ENCODE data around the gene KANSL3. TPM values are rescaled to one million over a fixed set of nuclear protein-coding genes. Genes with fewer than 3 reads are reported as not detected.
A peak's percentile ranks its signal among the peaks of the same experiment; 100 is the strongest.
"Not testable (repeated sequence)": the region's sequence is repeated elsewhere in the genome, so short reads cannot be mapped to it uniquely, and the experiment has no call there.

The KANSL3 gene
- total RNA-seq, 2 experiments from 2014 or later: 30.3 to 32.2 TPM

DNA sequence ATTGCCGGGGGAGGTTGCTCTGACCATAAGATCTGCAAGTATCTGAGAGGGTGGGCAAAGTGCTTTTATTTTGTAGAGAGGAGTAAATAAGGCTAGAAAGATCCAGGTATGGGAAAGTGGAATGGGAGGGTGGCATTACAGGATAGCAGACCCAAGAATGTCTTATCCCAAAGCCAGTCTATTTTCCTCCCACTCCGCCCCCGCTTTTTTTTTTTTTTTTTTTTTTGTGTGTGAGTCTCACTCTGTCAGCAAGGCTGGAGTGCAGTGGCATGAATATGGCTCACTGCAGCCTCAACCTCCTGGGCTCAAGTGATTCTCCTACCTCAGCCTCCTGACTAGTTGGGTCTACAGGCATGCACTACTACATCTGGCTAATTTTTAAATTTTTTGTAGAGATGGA lies 70.0 kb downstream of the KANSL3 start:
- Mint-ChIP-seq H3K27ac (no peak overlapping the region), H3K27me3 (no peaks in the 10 kb centered on the region), H3K9me3 (no peaks in the 10 kb centered on the region), H3K36me3 (no peaks in the 10 kb centered on the region), H3K4me3 (no peak overlapping the region), H3K4me1 (peaks cover 1% of the 10 kb centered on the region)
- no peak for DNase-seq

DNA sequence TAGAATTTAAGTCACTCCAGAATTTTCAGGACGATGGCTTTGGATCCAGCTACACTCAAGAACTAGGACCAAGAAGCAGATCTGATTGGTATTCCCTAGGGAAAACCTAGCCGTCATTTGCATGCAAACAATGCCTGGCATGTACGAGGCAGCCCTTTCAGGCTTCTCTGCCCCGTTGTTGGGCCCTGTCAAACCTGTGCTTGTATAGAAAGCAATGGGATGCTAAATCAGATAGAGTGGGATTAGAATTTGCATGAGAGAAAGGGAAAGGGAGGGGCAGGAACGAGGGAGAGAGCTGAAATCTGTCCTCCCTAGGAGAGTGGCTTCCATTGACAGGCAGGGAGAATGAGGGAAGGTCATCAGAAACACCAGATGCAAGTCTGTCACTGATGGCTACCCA lies 73.0 kb downstream of the KANSL3 start:
- no peak for DNase-seq
- peaks cover 3% of the 10 kb centered on the region for H3K4me1 Mint-ChIP-seq
- no peaks in the 10 kb centered on the region for H3K9me3 Mint-ChIP-seq
- H3K27ac Mint-ChIP-seq: no peak overlapping the region
- no peak overlapping the region for H3K4me3 Mint-ChIP-seq
- no peaks in the 10 kb centered on the region for H3K36me3 Mint-ChIP-seq
- no peaks in the 10 kb centered on the region for H3K27me3 Mint-ChIP-seq

DNA sequence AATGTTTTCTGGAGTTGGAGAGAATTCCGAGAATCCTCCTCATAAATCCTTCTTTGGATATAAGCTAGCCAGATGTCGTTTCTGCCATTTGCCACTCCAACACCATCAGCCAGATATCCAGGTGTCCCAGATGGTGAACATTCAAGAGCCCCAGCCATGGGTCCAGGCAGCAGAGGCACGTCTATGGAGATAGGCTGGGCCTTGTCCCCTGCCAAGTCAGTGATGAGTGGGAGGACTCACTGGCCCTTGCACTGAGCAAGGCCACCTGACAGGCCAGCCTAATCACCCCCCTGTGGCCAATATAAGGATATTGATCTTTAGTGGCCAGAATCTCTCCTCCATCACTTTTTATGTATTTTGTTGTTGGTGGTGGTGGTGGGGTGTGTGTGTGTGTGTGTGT lies 73.5 kb downstream of the KANSL3 start:
- no peaks in the 10 kb centered on the region for H3K27me3 Mint-ChIP-seq
- H3K4me1 Mint-ChIP-seq: peaks cover 3% of the 10 kb centered on the region
- no peak overlapping the region for H3K27ac Mint-ChIP-seq
- H3K36me3 Mint-ChIP-seq: no peaks in the 10 kb centered on the region
- no peak for DNase-seq
- no peak overlapping the region for H3K4me3 Mint-ChIP-seq
- H3K9me3 Mint-ChIP-seq: no peaks in the 10 kb centered on the region

DNA sequence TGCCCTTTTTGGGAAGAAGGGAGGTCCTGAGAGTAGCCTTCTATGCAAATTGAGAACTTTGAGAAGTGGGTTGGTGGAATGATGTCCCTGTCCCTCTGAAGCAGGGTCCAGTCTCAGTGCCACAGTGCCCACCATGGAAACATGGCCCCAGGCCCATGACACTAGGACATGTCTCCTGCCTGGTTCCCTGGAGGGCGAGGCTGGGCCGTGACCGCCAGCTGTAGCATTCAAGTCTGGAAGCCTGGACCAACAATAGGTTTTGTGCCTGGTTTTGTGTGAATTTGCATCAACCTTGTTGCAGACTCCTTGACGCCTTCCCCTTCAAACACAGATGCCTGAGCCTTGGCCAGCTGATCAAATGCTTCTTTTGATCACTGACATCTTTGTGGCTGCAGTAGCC lies 74.1 kb downstream of the KANSL3 start:
- DNase-seq: no peak
- H3K9me3 Mint-ChIP-seq: no peaks in the 10 kb centered on the region
- H3K36me3 Mint-ChIP-seq: no peaks in the 10 kb centered on the region
- no peak overlapping the region for H3K4me3 Mint-ChIP-seq
- no peaks in the 10 kb centered on the region for H3K27me3 Mint-ChIP-seq
- H3K4me1 Mint-ChIP-seq: peaks cover 3% of the 10 kb centered on the region
- no peak overlapping the region for H3K27ac Mint-ChIP-seq

DNA sequence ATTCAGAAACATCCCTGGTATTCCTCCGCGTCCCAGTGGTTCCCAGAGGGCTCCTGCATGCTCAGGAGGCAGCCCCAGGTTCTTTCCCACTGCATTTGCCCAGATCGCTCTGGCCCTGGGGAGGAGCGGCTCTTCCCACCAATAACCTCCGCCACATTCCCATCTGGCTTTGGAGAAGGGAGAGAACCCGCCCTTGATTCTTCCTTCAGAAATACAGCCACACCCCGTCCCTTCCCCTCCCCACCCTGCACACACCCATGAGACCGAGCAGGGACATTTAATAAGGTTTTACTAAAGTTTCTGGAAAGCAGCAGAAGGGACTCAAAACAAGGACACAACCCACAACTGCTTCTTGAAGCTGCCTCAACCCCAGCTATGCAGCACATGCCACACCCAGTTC lies 79.6 kb downstream of the KANSL3 start:
- no peak overlapping the region for H3K27ac Mint-ChIP-seq
- H3K4me3 Mint-ChIP-seq: no peak overlapping the region
- H3K9me3 Mint-ChIP-seq: no peaks in the 10 kb centered on the region
- H3K36me3 Mint-ChIP-seq: peaks cover 2% of the 10 kb centered on the region
- H3K4me1 Mint-ChIP-seq: peaks cover 19% of the 10 kb centered on the region
- H3K27me3 Mint-ChIP-seq: no peaks in the 10 kb centered on the region
- no peak for DNase-seq

DNA sequence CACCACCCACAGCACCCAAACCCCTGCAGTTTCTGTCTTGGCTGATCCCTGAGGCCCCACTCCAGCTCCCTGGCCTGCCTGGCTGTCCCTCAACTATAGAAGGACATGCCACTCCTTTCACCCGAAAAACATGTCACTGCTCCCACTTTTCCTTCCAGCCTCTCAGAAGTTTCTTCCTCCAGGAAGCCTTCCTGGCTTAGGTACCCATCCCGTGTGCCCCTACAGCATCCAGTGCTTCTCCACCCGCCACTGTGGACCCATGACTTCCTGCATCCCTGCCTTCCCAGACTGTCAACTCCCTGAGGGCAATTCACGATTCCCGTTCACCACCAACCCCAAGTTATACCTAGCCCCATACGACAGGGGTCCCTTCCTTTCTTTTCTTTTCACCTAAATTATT lies 80.1 kb downstream of the KANSL3 start:
- H3K36me3 Mint-ChIP-seq: peaks cover 2% of the 10 kb centered on the region
- H3K4me3 Mint-ChIP-seq: no peak overlapping the region
- peaks cover 20% of the 10 kb centered on the region for H3K4me1 Mint-ChIP-seq
- H3K27ac Mint-ChIP-seq: no peak overlapping the region
- H3K27me3 Mint-ChIP-seq: no peaks in the 10 kb centered on the region
- no peaks in the 10 kb centered on the region for H3K9me3 Mint-ChIP-seq
- no peak for DNase-seq

DNA sequence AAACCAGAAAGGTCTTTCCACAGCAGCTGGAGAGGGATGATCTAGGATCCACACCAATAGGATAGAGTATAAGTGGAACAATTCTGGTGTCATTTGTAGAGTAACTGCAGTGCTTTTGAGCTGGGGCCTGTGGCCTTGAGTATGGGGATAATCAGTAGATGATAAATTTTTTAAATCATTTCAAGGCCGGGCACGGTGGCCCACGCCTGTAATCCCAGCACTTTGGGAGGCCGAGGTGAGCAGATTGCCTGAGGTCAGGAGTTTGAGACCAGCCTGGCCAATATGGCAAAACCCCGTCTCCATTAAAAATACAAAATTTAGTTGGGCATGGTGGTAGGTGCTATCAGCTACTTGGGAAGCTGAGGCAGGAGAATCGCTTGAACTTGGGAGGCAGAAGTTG lies 80.7 kb downstream of the KANSL3 start:
- peak overlapping the region; percentile 6 for H3K27ac Mint-ChIP-seq
- H3K9me3 Mint-ChIP-seq, H3K36me3 Mint-ChIP-seq, DNase-seq, H3K4me3 Mint-ChIP-seq, H3K27me3 Mint-ChIP-seq: not testable (repeated sequence)
- peaks cover 18% of the 10 kb centered on the region for H3K4me1 Mint-ChIP-seq

DNA sequence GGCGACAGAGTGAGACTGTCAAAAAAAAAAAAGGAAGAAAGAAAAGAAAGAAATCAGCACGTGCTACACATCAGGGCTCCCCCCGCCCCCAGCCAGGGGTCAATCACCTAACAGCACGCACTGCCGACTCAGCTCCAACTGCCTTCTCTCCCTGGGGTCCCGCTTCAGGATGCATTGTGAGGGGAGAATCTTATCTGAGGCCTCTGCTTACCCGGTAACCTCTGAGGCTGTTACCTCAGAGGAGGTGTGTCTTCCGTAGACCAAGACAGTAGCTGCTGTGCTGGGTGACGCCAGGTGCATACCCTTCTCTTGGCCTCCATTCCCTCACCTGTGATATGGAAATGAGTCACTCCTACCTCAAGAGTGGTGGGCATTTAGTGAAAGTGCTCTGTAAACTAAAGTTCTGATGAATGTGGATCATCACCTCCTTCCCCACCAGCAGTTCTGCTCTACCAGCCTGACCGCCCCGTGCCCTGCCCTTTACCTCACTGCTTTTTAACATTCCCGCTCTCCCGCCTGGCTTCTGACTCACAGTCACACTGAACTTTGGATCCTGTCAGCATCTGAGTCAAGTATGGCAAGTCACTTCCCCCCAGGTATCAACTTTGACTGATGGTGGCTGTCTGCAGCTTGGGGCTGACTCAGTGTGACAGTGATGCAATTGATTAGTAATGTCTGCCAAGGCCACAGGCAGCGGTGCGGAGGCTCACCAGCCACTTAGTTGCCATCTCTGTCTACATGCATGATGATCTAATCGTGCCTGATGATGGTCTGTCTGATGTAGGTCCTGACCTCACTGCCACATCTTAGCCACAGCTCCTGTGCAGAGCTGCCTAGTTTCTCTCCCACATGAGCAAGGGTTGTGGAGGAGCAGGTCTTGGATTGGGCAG lies 81.4 kb downstream of the KANSL3 start:
- Mint-ChIP-seq H3K36me3 (peaks cover 6% of the 10 kb centered on the region), H3K9me3 (no peaks in the 10 kb centered on the region), H3K27me3 (no peaks in the 10 kb centered on the region), H3K4me3 (no peak overlapping the region), H3K4me1 (peaks cover 18% of the 10 kb centered on the region), H3K27ac (peak overlapping the region; percentile 6)
- peak; percentile 45 for DNase-seq

DNA sequence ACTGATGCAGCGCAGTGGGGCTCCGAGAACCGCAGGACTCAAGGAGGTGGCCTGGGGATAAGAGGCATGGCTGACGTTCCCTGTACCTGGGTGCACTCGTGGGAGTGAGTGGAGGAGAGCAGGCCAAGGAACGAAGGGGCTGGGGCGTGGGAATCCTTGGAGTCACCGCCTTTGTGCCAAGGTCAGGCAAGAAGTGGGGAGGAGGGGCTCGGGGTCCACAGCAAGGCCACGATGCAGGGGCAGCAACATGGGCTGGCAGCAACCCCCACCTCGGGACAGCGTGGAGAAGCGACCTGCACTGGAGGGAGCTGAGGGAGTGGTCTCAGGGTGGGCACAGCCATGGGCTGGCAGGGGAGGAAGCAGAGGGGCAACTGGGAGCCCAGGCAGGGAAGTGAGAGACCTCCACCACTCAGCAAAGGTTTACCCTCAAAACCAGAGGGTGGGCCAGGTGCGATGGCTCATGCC lies 82.9 kb downstream of the KANSL3 start:
- DNase-seq: no peak
- H3K4me1 Mint-ChIP-seq: peaks cover 18% of the 10 kb centered on the region
- no peak overlapping the region for H3K27ac Mint-ChIP-seq
- H3K4me3 Mint-ChIP-seq: no peak overlapping the region
- no peaks in the 10 kb centered on the region for H3K27me3 Mint-ChIP-seq
- no peaks in the 10 kb centered on the region for H3K9me3 Mint-ChIP-seq
- peaks cover 6% of the 10 kb centered on the region for H3K36me3 Mint-ChIP-seq

DNA sequence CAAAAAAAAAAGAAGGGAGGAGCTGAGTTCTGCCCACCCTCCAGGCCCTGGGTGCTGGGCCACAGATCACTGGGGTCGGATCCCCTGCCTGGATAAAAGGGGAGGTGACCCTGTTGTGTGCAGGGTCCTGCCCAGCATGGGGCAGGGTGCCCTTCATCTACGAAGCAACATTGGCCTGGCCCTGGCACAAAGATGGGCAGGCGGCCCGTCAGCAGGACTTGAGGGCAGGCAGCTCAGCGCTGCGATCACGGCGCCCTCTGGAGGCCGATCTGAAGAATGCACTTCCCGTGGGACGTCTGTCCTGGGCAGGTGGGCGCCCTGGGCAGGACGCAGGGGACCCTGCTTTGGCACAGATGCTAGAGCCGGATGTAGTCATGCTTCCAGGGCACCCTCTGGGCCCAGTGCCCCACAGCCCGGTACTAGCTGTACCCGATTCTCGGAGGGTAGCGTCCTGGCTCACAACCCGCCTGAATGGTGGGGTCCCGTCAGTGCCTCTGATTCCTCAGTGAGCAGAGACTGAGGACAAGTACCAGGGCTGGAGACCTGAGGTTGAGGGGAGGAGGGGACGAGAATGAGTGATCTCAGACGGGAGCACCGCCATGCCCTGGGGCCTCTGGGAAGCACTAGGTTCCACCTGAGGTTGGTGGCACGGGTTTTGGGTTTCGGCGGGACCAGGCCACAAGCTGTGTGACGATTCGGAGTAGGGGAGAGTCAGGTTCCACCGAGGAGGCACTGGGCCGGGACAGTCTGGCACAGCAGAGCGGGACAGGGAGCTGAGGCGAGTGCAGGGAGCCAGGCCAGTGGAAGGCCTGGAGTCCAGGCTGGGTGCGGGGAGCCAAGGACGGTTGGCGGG lies 83.6 kb downstream of the KANSL3 start:
- H3K27ac Mint-ChIP-seq: no peak overlapping the region
- H3K9me3 Mint-ChIP-seq: no peaks in the 10 kb centered on the region
- DNase-seq: peak; percentile 74
- H3K27me3 Mint-ChIP-seq: no peaks in the 10 kb centered on the region
- peak overlapping the region; percentile 18 for H3K4me3 Mint-ChIP-seq
- peaks cover 6% of the 10 kb centered on the region for H3K36me3 Mint-ChIP-seq
- H3K4me1 Mint-ChIP-seq: peaks cover 18% of the 10 kb centered on the region

DNA sequence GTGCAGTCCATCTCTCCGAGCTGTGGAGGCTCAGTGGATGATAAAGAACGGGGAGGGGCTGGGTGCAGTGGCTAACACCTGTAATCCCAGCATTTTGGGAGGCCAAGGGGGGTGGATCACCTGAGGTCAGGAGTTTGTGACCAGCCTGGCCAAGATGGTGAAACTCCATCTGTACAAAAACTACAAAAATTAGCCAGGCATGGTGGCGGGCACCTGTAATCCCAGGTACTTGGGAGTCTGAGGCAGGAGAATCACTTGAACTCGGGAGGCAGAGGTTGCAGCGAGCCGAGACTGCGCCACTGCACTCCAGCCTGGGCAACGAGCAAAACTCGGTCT lies 84.2 kb downstream of the KANSL3 start:
- Mint-ChIP-seq H3K4me3 (peak overlapping the region; percentile 18), H3K4me1 (peaks cover 18% of the 10 kb centered on the region)
- H3K36me3 Mint-ChIP-seq, H3K27ac Mint-ChIP-seq, H3K9me3 Mint-ChIP-seq, DNase-seq, H3K27me3 Mint-ChIP-seq: not testable (repeated sequence)

DNA sequence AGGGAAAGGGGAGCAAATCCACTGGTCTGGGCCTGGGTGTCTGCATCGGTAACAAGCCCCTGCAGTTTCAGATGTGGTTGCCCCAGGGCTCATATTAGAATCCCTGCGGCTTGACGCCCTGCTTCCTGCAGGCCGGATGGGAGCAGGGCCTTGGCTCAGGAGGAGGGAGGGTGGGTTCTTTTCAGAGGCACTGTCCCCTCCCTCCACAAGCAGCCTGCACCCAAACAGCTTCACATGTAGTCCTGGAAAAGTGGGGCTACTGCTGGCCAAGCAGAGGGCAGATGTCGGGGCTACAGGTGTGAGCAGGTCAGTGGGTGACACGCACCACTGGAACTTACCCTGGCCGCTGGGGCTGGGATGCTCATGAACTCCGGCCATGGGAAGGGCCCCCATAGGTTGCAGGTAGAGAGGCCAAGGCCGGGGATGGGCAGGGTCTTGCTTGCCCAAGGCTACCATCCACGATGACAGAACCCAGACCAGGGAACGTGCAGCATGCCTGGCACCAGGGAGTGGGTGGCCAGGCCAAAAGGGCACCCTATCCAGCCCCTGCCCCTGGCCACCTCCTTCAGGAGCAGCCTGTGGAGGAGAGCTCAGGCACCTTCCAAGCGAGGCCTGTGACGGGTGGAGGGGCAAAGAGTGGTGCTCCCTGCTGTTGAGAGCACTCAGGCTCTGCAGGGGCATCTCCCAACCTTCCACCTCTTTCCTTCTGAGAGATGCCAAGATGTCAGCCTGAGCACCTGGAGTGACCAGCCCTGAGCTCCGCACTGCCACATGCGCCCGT lies 84.7 kb downstream of the KANSL3 start:
- H3K27me3 Mint-ChIP-seq: no peaks in the 10 kb centered on the region
- H3K4me1 Mint-ChIP-seq: peaks cover 18% of the 10 kb centered on the region
- no peak overlapping the region for H3K27ac Mint-ChIP-seq
- no peak for DNase-seq
- H3K36me3 Mint-ChIP-seq: peaks cover 6% of the 10 kb centered on the region
- no peak overlapping the region for H3K4me3 Mint-ChIP-seq
- no peaks in the 10 kb centered on the region for H3K9me3 Mint-ChIP-seq

DNA sequence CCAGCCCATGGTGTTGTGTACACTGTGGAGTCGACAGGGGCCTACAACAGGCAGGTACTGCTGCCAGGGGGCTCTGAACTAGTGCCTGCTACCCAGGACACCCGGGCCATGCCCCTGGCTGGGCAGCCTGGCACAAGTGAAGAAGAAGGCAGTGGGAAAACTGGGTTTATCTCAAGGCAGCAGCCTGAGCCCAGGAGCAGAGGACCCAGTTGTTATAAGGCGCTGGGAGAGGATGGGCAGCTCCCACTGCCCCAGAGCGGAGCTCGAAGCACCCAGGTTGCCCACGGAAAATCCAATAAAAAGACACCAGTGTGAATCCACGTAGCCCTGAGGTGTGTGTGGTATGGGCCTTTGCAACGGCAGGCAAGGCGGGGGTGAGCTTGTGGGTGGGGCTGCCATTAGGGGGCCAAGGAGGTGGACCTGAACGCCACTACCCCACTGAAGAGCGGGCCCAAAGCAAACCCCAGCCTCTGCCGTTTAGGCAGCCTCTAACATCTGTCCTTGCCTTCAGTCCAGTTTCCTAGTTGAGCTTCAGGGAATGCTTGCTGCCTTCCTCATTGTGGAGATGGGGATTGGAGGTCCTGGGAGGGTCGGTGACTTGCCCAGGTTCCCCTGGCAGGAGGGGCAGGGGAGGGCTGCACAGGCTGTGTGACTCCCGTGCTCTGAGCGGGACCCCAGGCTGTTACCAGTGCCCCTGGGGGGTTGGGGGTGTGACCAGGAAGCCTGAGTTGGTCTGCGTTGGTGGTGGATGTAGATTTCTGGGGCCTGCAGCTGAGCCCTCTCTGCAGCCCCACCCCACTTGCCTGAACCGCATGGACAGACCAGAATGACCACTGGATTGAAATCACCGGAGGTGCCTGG lies 85.6 kb downstream of the KANSL3 start:
- no peak for DNase-seq
- Mint-ChIP-seq H3K9me3 (no peaks in the 10 kb centered on the region), H3K27me3 (no peaks in the 10 kb centered on the region), H3K4me3 (no peak overlapping the region), H3K27ac (peak overlapping the region; percentile 25), H3K4me1 (peaks cover 22% of the 10 kb centered on the region), H3K36me3 (peaks cover 7% of the 10 kb centered on the region)

DNA sequence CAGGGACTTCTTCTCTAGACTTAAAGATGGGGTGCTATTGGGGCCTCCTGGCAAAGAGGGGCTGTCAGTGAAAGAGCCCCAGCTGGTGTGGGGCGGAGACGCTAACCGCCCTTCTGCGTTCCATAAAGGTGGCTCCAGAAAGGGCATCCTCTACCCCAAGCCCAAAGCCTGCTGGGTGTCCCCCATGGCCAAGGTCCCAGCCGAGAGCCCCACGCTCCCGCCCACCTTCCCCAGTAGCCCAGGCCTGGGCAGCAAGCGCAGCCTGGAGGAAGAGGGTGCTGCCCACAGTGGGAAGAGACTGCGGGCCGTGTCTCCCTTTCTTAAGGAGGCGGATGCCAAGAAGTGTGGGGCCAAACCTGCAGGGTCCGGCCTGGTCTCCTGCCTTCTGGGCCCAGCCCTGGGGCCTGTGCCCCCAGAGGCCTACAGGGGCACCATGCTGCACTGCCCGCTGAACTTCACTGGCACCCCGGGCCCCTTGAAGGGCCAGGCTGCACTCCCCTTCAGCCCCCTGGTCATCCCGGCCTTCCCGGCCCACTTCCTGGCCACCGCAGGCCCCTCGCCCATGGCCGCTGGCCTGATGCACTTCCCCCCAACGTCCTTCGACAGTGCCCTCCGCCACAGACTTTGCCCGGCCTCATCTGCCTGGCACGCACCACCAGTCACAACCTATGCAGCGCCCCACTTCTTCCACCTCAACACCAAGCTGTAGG lies 86.4 kb downstream of the KANSL3 start:
- H3K36me3 Mint-ChIP-seq: peaks cover 10% of the 10 kb centered on the region
- DNase-seq: no peak
- no peaks in the 10 kb centered on the region for H3K27me3 Mint-ChIP-seq
- H3K4me1 Mint-ChIP-seq: peaks cover 22% of the 10 kb centered on the region
- no peak overlapping the region for H3K27ac Mint-ChIP-seq
- no peaks in the 10 kb centered on the region for H3K9me3 Mint-ChIP-seq
- no peak overlapping the region for H3K4me3 Mint-ChIP-seq
